Uterus (tissue), 2 donors: ENCODE data around the gene PAK1.

Experiments used
- CTCF ChIP-seq, 4 experiments: fragments of 200-600 bp in 2 of 4; fragments of 450-650 bp in 2 of 4; sonication (generic) in 2 of 4; IDR thresholded peaks; one replicate each; pipeline ENCODE4 v1.5.1; 2016 to 2019; ENCODE audit warnings: antibody characterized with exemption in 4 of 4, mild to moderate bottlenecking in 2 of 4, moderate library complexity in 1 of 4
- POLR2A ChIP-seq, 2 donors: fragments of 450-650 bp; IDR thresholded peaks; one replicate each; pipeline ENCODE4 v1.6.1; 2016; ENCODE audit warnings: antibody characterized with exemption in 2 of 2, mild to moderate bottlenecking in 1 of 2, moderate library complexity in 1 of 2

DNA sequence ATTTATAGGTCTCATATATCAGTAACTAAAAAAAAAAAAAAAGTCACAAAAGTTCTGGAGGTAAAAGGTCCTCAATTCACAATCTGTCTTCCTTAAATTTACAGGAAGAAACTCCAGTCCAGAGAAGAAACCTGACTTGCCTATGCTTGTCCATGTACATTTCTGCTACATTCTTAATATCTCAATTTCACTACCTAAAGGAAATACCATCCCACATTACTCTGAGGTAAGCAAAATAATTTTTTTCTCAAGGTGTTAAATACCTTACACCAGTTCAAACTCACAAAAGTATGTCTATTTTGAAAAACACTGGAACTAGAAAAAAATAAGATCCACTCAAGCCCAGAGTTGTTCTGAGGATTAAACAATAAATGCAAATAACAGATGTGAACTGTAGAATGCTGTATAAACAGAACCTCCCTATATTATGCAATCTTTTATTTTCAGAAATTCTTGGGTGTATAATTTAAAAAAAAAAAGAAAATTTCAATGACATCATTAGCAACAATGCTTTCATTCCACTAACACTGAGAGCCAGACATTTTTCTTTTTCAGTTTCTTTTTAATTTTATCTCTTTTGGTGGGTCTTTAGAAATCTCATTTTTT, 122.5 kb downstream of the PAK1 start:
- no peak for TF ChIP-seq CTCF (IDR thresholded peaks at IDR 0.05)
- no peak for TF ChIP-seq POLR2A (IDR thresholded peaks at IDR 0.05)
